H1 (cell line): ENCODE results near the gene SPIRE2. TPM values are rescaled to one million over a fixed set of nuclear protein-coding genes. Genes with fewer than 3 reads are reported as not detected.

Experiments
- CTCF ChIA-PET: fragments of 300-600 bp; sonication (Branson Sonifier 250); formaldehyde crosslinking; loops from one replicate; lab custom pipeline; 2021; ENCODE audit not compliant: partially characterized antibody; lab: Charles Lee
- POLR2A ChIA-PET: fragments of 300-600 bp; sonication (Branson Sonifier 250); formaldehyde crosslinking; loops from one replicate; lab custom pipeline; 2021; ENCODE audit warnings: inconsistent platforms; ENCODE audit not compliant: partially characterized antibody; lab: Charles Lee
- DNase-seq, 2 experiments: peaks; one replicate each; pipeline versions ENCODE4 v3.0.0 to v3.0.0-alpha.2; 2010 to 2022; ENCODE audit warnings: low spot score in 2 of 2, low read depth in 1 of 2, mixed read lengths in 1 of 2
- FAIRE-seq: peaks from 2 replicates; lab custom pipeline; 2011; peaks lifted over from hg19 to GRCh38; lab: Jason Lieb, UNC
- H2AFZ ChIP-seq: 2 replicates; pipeline ENCODE4 v1.8.1; 2012; ENCODE audit warnings: low read length, inconsistent platforms
- H2AK5ac ChIP-seq: 2 replicates; pipeline ENCODE4 v1.6.1; 2013; ENCODE audit warnings: low read depth, low read length
- H2BK120ac ChIP-seq: replicated peaks from 2 replicates; pipeline ENCODE3; 2013; ENCODE audit warnings: low read depth, low read length, inconsistent platforms
- H2BK12ac ChIP-seq: 2 replicates; pipeline ENCODE4 v1.6.1; 2013; ENCODE audit warnings: low read depth, low read length
- H2BK15ac ChIP-seq: 2 replicates; pipeline ENCODE4 v1.6.1; 2013; ENCODE audit warnings: low read length
- H2BK20ac ChIP-seq: 2 replicates; pipeline ENCODE4 v1.6.1; 2013; ENCODE audit warnings: low read length
- H2BK5ac ChIP-seq: 2 replicates; pipeline ENCODE4 v1.6.1; 2013; ENCODE audit warnings: low read depth, low read length
- H3K14ac ChIP-seq: 2 replicates; pipeline ENCODE4 v1.6.1; 2013; ENCODE audit warnings: inconsistent platforms; ENCODE audit not compliant: insufficient read length
- H3K18ac ChIP-seq: 2 replicates; pipeline ENCODE4 v1.6.1; 2013; ENCODE audit warnings: low read length; ENCODE audit errors: extremely low read depth
- H3K23ac ChIP-seq: 2 replicates; pipeline ENCODE4 v1.6.1; 2013; ENCODE audit warnings: inconsistent platforms; ENCODE audit not compliant: insufficient read length
- H3K23me2 ChIP-seq: 2 replicates; pipeline ENCODE4 v1.6.1; 2013; ENCODE audit warnings: low read depth, low read length
- H3K27ac ChIP-seq: 2 replicates; pipeline ENCODE4 v1.6.1; 2011; ENCODE audit warnings: low read depth, low read length, inconsistent platforms
- H3K27me3 ChIP-seq, 4 experiments: replicated peaks in 1 of 4; 1 replicate in 1 of 4; 2 replicates in 3 of 4; pipeline versions ENCODE4 v1.6.1 to v1.8.1; 2011 to 2013; ENCODE audit warnings: low read length in 3 of 4, mild to moderate bottlenecking in 3 of 4, inconsistent platforms in 2 of 4, mixed read lengths in 2 of 4, moderate library complexity in 1 of 4; ENCODE audit not compliant: control insufficient read depth in 3 of 4, insufficient read depth in 3 of 4; ENCODE audit errors: extremely low read depth in 1 of 4
- H3K36me3 ChIP-seq, 4 experiments: 2 replicates each; pipeline versions ENCODE4 v1.6.1 to v1.8.1; 2011 to 2013; ENCODE audit warnings: mild to moderate bottlenecking in 4 of 4, low read length in 3 of 4, moderate library complexity in 2 of 4, control low read depth in 1 of 4, inconsistent platforms in 1 of 4; ENCODE audit not compliant: insufficient read depth in 4 of 4, control insufficient read depth in 2 of 4
- H3K4ac ChIP-seq: replicated peaks from 2 replicates; pipeline ENCODE3; 2013; ENCODE audit warnings: low read length, low read depth, mixed read lengths, inconsistent platforms; ENCODE audit not compliant: insufficient read length
- H3K4me1 ChIP-seq, 4 experiments: replicated peaks in 1 of 4; 1 replicate in 1 of 4; 2 replicates in 3 of 4; pipeline versions ENCODE4 v1.6.1 to v1.8.1; 2011 to 2013; ENCODE audit warnings: low read length in 3 of 4, inconsistent platforms in 2 of 4, mixed read lengths in 1 of 4; ENCODE audit not compliant: insufficient read depth in 4 of 4, control insufficient read depth in 3 of 4
- H3K4me2 ChIP-seq, 2 experiments: 2 replicates each; pipeline versions ENCODE4 v1.6.1 to v1.8.1; 2011 to 2013; ENCODE audit warnings: low read depth in 2 of 2, low read length in 2 of 2, control low read depth in 1 of 2, inconsistent platforms in 1 of 2, mild to moderate bottlenecking in 1 of 2; ENCODE audit not compliant: insufficient read depth in 1 of 2
- H3K4me3 ChIP-seq, 4 experiments: fragments of 200-600, 300-600 bp in 1 of 4; sonication (generic), shearing (Covaris generic), sonication (Bioruptor Twin) in 1 of 4; 2 replicates each; pipeline versions ENCODE4 v1.5.1 to v1.8.1; 2011 to 2016; ENCODE audit warnings: low read length in 4 of 4, low read depth in 3 of 4, control low read depth in 2 of 4, inconsistent platforms in 2 of 4, mild to moderate bottlenecking in 2 of 4, mixed read lengths in 1 of 4, moderate library complexity in 1 of 4; ENCODE audit not compliant: insufficient read depth in 2 of 4; ENCODE audit errors: extremely low read depth in 1 of 4
- H3K56ac ChIP-seq: replicated peaks from 2 replicates; pipeline ENCODE3; 2013; ENCODE audit warnings: low read depth, mild to moderate bottlenecking, mixed read lengths, low read length, inconsistent platforms; ENCODE audit not compliant: insufficient read length
- H3K79me1 ChIP-seq: 2 replicates; pipeline ENCODE4 v1.6.1; 2013; ENCODE audit warnings: low read depth, low read length, control low read depth
- H3K79me2 ChIP-seq, 2 experiments: 2 replicates each; pipeline versions ENCODE4 v1.6.1 to v1.8.1; 2012 to 2013; ENCODE audit warnings: low read length in 2 of 2, mild to moderate bottlenecking in 2 of 2, inconsistent platforms in 1 of 2; ENCODE audit not compliant: insufficient read depth in 2 of 2, control insufficient read depth in 1 of 2
- H3K9ac ChIP-seq, 4 experiments: replicated peaks in 1 of 4; 1 replicate in 1 of 4; 2 replicates in 3 of 4; pipeline versions ENCODE4 v1.6.1 to v1.8.1; 2011 to 2013; ENCODE audit warnings: low read depth in 3 of 4, low read length in 3 of 4, control low read depth in 2 of 4, mild to moderate bottlenecking in 2 of 4, moderate library complexity in 2 of 4, inconsistent platforms in 1 of 4; ENCODE audit errors: extremely low read depth in 1 of 4
- H3K9me3 ChIP-seq, 2 experiments: 2 replicates each; pipeline versions ENCODE4 v1.6.1 to v1.8.1; 2012 to 2013; ENCODE audit warnings: mild to moderate bottlenecking in 2 of 2, moderate library complexity in 2 of 2, control low read depth in 1 of 2, inconsistent platforms in 1 of 2, low read depth in 1 of 2, low read length in 1 of 2, mixed read lengths in 1 of 2; ENCODE audit not compliant: insufficient read depth in 2 of 2
- H4K20me1 ChIP-seq, 2 experiments: replicated peaks in 1 of 2; 2 replicates each; pipeline versions ENCODE3 to v1.8.1; 2011 to 2013; ENCODE audit warnings: inconsistent platforms in 2 of 2, low read length in 2 of 2, mild to moderate bottlenecking in 1 of 2; ENCODE audit not compliant: insufficient read depth in 2 of 2, control insufficient read depth in 1 of 2
- H4K5ac ChIP-seq: 2 replicates; pipeline ENCODE4 v1.6.1; 2013; ENCODE audit warnings: low read length, low read depth, mixed read lengths, inconsistent platforms; ENCODE audit not compliant: insufficient read length
- H4K8ac ChIP-seq: 2 replicates; pipeline ENCODE4 v1.8.0; 2013; ENCODE audit warnings: mild to moderate bottlenecking, moderate library complexity, low read length, inconsistent platforms; ENCODE audit not compliant: insufficient read depth; ENCODE audit errors: extremely low read depth
- H4K91ac ChIP-seq: replicated peaks from 2 replicates; pipeline ENCODE3; 2013; ENCODE audit warnings: low read length, mixed read lengths, inconsistent platforms; ENCODE audit not compliant: insufficient read length
- JUN ChIP-seq: IDR thresholded peaks from 2 replicates; pipeline ENCODE4 v1.6.1; 2011; ENCODE audit warnings: low read depth, mild to moderate bottlenecking, improper control_type of control experiment, low read length
- JUND ChIP-seq: IDR thresholded peaks from 2 replicates; pipeline ENCODE4 v1.6.1; 2011; ENCODE audit warnings: mild to moderate bottlenecking, improper control_type of control experiment, low read length
- POLR2AphosphoS5 ChIP-seq: IDR thresholded peaks from 2 replicates; pipeline ENCODE4 v1.6.1; 2011; ENCODE audit warnings: low read depth, low read length
- SIRT6 ChIP-seq: IDR thresholded peaks from one replicate; pipeline ENCODE4 v1.7.1; 2012; ENCODE audit warnings: low read length, inconsistent platforms
- SP2 ChIP-seq: IDR thresholded peaks from 2 replicates; pipeline ENCODE4 v1.6.1; 2012; ENCODE audit warnings: mild to moderate bottlenecking, low read length, inconsistent platforms
- WGBS, 2 experiments: shearing (Covaris generic) in 1 of 2; methylation state at CpG; one replicate each; pipeline versions ENCODE4 v1.1.6 to v1.1.7; 2013 to 2015; ENCODE audit warnings: low lambda C conversion rate in 2 of 2, mixed read lengths in 2 of 2, inconsistent platforms in 1 of 2, low coverage in 1 of 2, missing lambda C conversion rate in 1 of 2; ENCODE audit not compliant: insufficient replicate concordance in 2 of 2, insufficient coverage in 1 of 2, insufficient read length in 1 of 2; ENCODE audit errors: extremely low coverage in 1 of 2, missing lambda C conversion rate in 1 of 2; 5-methylcytosine and 5-hydroxymethylcytosine counted together
- polyA plus RNA-seq, 7 experiments: library from polyadenylated mRNA; depleted of rRNA in 3 of 7; stranded (reverse) in 5 of 7; unstranded in 2 of 7; fragments of >200 nt in 5 of 7; fragments of 200-250 nt in 2 of 7; gene quantifications; 1 replicate in 5 of 7; 2 replicates in 1 of 7; 4 replicates in 1 of 7; pipeline versions ENCODE4 v1.2.1 to v1.2.3, GENCODE V29; 2011 to 2013; ENCODE audit warnings: missing spikeins in 2 of 7, mixed read lengths in 2 of 7
- total RNA-seq: library from RNA; stranded (reverse); fragmentation: NEBNext Ultra II Directional; extraction: Animal tissue kit (Norgen Biotek cat#: 25700); gene quantifications from 2 replicates; pipeline ENCODE4 v1.2.1, GENCODE V29; 2021

SPIRE2 gene
- total and polyA plus RNA-seq, 2 of the 8 experiments (the other 6 are each of a cell fraction or from before 2014, with no cell fraction given), result 7.4 to 15.4 TPM

DNA sequence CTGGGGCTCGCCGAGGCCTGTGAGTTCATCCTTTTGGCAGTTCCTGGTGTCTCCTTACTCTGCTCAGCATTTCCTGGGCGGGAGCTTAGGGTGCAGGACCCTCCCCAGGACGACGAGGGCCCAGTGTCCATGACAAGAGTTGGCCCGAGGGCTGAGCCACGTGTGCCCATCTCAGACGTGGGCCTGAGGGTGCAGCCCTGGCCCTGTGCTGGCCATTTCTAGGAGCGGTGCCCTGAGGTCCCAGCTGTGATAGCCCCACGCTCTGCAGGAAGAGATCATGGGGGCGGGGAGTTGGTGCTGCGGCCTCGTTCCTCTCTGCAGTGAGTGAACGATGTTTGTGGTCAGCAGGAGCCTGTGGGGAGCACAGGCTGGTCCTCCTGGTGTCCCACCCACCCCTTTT is 84.4 kb downstream of the SPIRE2 start:
- Histone ChIP-seq H3K4me3 (no peak overlapping the region), H2BK12ac (no peak overlapping the region), H3K14ac (no peak overlapping the region), H2BK5ac (no peak overlapping the region), H3K23ac (no peak overlapping the region), H3K79me2 (no peaks in the 10 kb centered on the region), H3K23me2 (peaks cover 2% of the 10 kb centered on the region; the same call in 1 of the 2 replicates), H4K8ac (no peak overlapping the region), H3K4me1 (peaks cover 0 to 3% (median under 1%) of the 10 kb centered on the region in 4 experiments; a peak in 4 of 7 replicates), H4K5ac (no peak overlapping the region), H3K4me2 (no peak overlapping the region), H3K56ac (no peak overlapping the region), H3K4ac (no peak overlapping the region), H2AK5ac (no peak overlapping the region), H4K91ac (no peak overlapping the region), H3K79me1 (no peaks in the 10 kb centered on the region), H2BK15ac (no peak overlapping the region), H3K9me3 (peaks cover 0 to 8% of the 10 kb centered on the region in 2 experiments; a peak in 1 of 4 replicates), H2BK20ac (no peak overlapping the region), H3K9ac (no peak overlapping the region), H2BK120ac (no peak overlapping the region), H2AFZ (no peak overlapping the region), H4K20me1 (peaks cover 0 to 4% of the 10 kb centered on the region in 2 experiments), H3K18ac (no peak overlapping the region), H3K36me3 (peaks cover 0 to 6% (median 1%) of the 10 kb centered on the region in 4 experiments; a peak in 3 of 8 replicates), H3K27ac (no peak overlapping the region), H3K27me3 (no peaks in the 10 kb centered on the region; a peak in 1 of 7 replicates)
- ChIA-PET CTCF (interaction anchor here (1.5 to 5.9 kb wide), 3 partner anchors 9 to 35 kb away, joined by 3 to 70 read pairs (median 41); partner anchors contain the start of genes MC1R and TUBB3), POLR2A (interaction anchor here (1.0 to 6.5 kb wide), 3 partner anchors 10 to 38 kb away, joined by 3 to 71 read pairs (median 3); partner anchors contain the start of gene TUBB3)
- no peak for FAIRE-seq
- TF ChIP-seq SP2, result no peak
- no peak for TF ChIP-seq POLR2AphosphoS5
- no peak for TF ChIP-seq SIRT6
- TF ChIP-seq JUND, result no peak
- TF ChIP-seq JUN, result no peak
- no peak for DNase-seq
- 92% methylated on average over 14 of the region's 14 CpGs; no CpG with 5 or more reads in 1 of the 2 experiments for WGBS, 2 experiments
